ENCODE results near the gene TPRN.

The TPRN gene

DNA sequence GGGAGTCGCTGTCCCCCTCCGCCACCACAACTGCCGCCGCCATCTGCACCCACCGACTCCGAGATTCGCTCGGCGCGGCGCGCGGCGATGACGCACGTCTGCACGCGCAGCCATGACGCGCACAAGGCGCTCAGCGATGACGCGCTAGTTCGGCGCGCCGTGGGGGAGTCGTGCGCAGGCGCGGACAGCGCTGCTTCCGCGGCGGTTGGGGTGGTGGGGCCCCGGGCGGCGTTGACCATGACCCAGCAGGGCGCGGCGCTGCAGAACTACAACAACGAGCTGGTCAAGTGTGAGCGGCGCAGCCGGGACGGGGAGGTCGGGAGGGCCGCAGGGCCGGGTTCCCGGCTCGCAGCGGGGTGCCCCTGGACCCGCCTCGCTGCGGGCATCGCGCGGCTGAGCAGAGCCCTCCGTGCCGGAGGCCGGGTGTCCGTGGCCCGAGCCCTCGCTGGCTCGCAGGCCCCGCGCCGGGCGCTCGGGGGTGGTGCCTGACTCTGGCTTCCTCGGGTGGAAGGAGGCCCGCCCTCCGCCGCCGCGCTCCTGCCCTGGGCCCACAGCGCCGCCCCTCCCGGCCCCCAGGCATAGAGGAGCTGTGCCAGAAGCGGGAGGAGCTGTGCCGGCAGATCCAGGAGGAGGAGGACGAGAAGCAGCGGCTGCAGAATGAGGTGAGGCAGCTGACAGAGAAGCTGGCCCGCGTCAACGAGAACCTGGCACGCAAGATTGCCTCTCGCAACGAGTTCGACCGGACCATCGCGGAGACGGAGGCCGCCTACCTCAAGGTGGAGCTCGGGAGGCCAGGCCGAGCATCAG lies 11.8 kb downstream of the TPRN start, which contains the start of the genes ANAPC2 and SSNA1:
Gene ANAPC2, minus strand, starts transcription at position 71 of the 807 bp plus-strand sequence. Its CDS starts 28 bp downstream, at position 43.
Gene SSNA1, plus strand, starts transcription at position 187 of the 807 bp plus-strand sequence. Its CDS starts 51 bp downstream, at position 238.
- DNase-seq, result peak; percentile 94

- DNase-seq, result no peak
These were observed 12.5 kb downstream of the TPRN start for GRCh38 chr9:137188086-137188489.

DNA sequence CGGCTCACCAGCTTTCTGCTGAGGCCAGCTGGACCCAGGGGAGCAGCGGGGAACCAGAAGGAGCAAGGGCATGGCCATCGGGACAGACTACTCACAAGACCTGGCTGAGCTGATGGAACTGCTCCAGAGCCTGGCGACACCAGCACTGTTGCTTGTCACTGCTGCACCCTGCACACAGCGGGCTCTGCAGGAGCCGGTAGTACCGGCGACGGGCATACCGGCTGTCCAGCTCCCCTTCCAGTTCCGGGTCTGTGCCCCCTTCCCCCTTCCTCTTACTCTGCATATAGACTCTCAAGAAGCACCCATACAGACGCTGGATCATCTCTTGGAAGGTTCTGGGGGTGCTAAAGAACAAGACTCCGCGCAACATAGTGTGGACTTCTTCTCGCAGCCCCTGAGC lies 13.2 kb downstream of the TPRN start:
- no peak for DNase-seq

DNA sequence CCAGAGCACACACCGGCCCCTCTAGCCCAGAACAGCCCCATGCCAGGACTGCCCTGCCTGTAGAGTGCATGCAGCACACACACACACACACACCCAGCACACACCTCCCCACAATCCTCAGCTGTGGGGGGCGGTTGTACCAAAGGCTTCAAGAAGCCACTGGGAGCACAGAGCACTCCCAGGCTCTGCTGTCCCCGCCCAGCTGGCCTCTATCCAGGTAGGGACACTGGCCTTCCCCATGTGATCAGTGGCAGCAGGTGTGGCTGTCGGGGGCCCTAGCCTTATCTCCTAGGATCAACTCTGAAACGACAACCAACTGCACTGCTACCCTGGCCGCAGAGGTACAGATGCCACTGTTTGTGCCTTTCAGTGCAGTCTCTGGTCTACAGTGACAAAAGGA lies 14.2 kb downstream of the TPRN start:
- DNase-seq, result no peak

- no peak for DNase-seq
These were observed 14.6 kb downstream of the TPRN start for GRCh38 chr9:137185921-137186320.

- DNase-seq, result no peak
These were observed 15.5 kb downstream of the TPRN start for GRCh38 chr9:137184881-137185660.

DNA sequence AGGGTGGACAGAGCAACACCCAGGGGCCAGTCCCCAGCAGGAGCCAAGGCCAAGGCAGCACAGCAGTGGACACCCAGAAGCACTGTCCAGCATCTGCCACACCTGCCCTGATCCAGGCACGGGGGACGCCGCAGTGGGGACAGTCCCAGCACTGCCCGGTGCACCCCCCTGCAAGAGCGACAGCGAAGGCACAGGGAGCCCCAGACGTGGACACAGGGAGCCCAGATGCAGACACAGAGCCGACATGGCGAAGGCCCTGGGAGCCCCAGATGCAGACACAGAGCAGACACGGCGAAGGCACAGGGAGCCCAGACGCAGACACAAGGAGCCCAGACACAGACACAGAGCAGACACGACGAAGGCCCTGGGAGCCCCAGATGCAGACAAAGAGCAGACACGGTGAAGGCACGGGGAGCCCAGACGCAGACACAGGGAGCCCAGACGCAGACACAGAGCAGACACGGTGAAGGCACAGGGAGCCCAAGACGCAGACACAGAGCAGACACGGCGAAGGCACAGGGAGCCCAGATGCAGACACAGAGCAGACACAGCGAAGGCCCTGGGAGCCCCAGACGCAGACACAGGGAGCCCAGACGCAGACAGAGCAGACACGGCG lies 16.5 kb downstream of the TPRN start:
- no peak for DNase-seq

DNA sequence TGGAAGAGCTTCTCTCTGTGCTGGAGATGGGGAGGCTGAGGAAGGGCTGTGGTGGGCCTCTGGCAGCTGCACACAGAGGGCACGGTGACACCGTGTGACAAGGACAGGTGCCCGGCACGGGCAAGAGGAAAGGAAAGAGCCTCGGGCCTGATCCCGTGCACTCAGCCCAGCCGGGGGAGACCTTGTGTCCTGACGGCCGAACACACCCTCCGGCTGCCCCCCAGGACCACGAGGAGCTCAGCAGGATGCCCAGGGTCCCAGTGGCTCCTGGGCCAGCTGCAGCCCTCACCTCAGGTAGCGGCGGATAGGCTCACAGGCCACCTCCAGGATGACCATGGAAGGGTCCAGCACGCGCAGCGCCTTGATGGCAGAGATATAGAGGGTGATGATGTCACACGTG lies 17.7 kb downstream of the TPRN start:
- no peak for DNase-seq

DNA sequence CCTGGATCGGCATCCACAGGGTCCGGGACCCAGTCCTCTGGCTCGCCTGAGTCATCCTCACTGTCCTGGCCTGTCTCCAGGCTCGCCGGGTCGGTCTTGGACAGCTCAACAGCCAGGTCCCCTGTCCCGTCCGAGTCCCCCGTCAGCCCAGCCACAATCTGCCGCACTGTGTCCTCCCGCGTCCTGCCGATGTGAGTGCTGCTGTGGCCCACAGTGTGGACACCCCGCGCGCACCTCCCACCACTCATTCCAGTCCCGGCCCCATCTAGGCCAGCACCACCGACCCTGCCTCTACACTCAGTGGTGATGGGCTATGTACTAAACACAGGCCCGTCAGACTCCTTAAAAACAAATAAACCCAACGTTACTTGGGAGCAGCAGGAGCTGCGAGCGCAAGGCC lies 18.9 kb downstream of the TPRN start:
- no peak for DNase-seq

- DNase-seq, result no peak
These were observed 20.1 kb downstream of the TPRN start for GRCh38 chr9:137180491-137180890.

- DNase-seq, result no peak
These were observed 20.8 kb downstream of the TPRN start for GRCh38 chr9:137179761-137180160.

- DNase-seq, result no peak
These were observed 21.5 kb downstream of the TPRN start for GRCh38 chr9:137178939-137179630.

GRCh38 chr9:137178201-137178938 lies 22.2 kb downstream of the TPRN start:
- no peak for DNase-seq

GRCh38 chr9:137176302-137177182 lies 24.0 kb downstream of the TPRN start:
- DNase-seq, result no peak

GRCh38 chr9:137175345-137175961 lies 25.1 kb downstream of the TPRN start:
- DNase-seq, result no peak

GRCh38 chr9:137174722-137175293 lies 25.7 kb downstream of the TPRN start:
- peak; percentile 36 for DNase-seq

DNA sequence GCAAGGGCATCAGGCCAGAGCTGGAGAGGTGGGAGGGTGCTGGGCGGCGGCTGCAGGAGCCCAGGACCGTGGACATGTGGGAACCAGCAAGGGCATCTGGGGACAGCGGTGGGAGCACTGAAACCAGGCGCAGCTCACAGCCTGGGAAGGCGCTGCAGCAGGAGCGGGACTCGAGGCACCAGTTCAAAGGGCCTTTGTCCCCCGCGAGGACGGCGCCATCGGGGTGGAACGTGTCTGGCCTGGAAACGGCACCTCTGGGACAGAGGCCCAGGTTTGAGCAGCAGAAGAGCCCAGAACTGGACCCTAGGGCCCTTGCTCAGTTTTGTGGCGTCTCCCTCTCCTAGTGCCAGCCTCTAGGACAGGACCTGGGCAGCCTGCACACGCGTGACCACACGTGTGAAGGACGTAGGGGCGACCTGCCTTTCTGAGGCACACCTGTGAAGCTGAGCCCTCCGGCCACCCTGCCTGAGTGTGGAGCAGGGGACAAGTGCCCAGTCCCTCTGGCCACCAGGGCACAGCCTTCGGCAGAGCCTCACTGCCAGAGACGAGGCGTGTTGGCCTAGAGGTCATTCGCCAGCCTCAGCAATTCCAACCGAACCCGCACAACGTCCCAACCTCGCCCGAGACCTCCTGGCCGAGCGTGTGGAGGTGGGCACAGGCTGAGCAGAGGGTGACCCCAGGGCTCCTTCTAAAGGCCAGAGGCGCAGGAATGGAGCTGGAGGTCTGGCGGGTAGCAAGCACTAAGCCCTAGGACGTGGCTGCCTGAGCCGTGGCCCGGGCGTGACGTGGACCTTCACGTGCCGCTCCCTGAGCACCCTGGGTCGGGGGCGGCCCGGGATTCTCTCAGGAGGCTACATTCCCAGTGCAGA lies 26.5 kb downstream of the TPRN start:
- no peak for DNase-seq

- DNase-seq, result no peak
These were observed 27.4 kb downstream of the TPRN start for GRCh38 chr9:137172901-137173795.

All from activated CD8-positive, alpha-beta memory T cell treated with anti-CD3 and anti-CD28 coated beads, Interleukin-2, amount 50 U/mL, for 4 hours (primary cell).